B cell (primary cell): ENCODE results near the gene MESP2. TPM values are rescaled to one million over a fixed set of nuclear protein-coding genes. Genes with fewer than 3 reads are reported as not detected.

Experiments
- ATAC-seq: fragments of 200-7000 bp; cut with Tn5 transposase; one replicate; pipeline ENCODE4 v1.10.0; 2021; ENCODE audit warnings: low read depth, mild to moderate bottlenecking, moderate number of reproducible peaks, moderate library complexity
- CTCF ChIA-PET: fragments of 350-600 bp; sonication (Branson Sonifier 250); formaldehyde crosslinking; loops from one replicate; lab custom pipeline; 2021; ENCODE audit warnings: antibody characterized with exemption, inconsistent platforms; lab: Charles Lee
- POLR2A ChIA-PET: fragments of 350-600 bp; sonication (Branson Sonifier 250); formaldehyde crosslinking; loops from one replicate; lab custom pipeline; 2021; ENCODE audit warnings: antibody characterized with exemption; lab: Charles Lee
- DNase-seq: peaks from one replicate; pipeline ENCODE4 v3.0.0; 2013
- H2AFZ ChIP-seq: 2 replicates; pipeline ENCODE4 v1.6.1; 2012; ENCODE audit warnings: mild to moderate bottlenecking, low read depth, low read length; ENCODE audit not compliant: insufficient read depth, poor library complexity, severe bottlenecking
- H3K27ac ChIP-seq, 2 donors: 1 replicate in 1 of 2; 2 replicates in 1 of 2; pipeline ENCODE4 v1.5.1; 2012 to 2013; ENCODE audit warnings: low read length in 2 of 2, mild to moderate bottlenecking in 2 of 2, moderate library complexity in 1 of 2
- H3K27me3 ChIP-seq, 4 experiments: fragments of 200-600 bp in 1 of 4; sonication (generic) in 1 of 4; replicated peaks in 1 of 4; 1 replicate in 2 of 4; 2 replicates in 2 of 4; pipeline versions ENCODE4 v1.6.1 to v1.7.0; 2013 to 2016; ENCODE audit warnings: low read length in 3 of 4, mild to moderate bottlenecking in 2 of 4, mixed read lengths in 1 of 4, moderate library complexity in 1 of 4; ENCODE audit not compliant: insufficient read depth in 4 of 4, control insufficient read depth in 3 of 4; ENCODE audit errors: control extremely low read depth in 1 of 4
- H3K36me3 ChIP-seq, 2 experiments: replicated peaks in 1 of 2; 1 replicate in 1 of 2; 2 replicates in 1 of 2; pipeline versions ENCODE4 v1.6.1 to v1.7.1; 2013; ENCODE audit warnings: low read length in 1 of 2; ENCODE audit not compliant: insufficient read depth in 2 of 2, control insufficient read depth in 1 of 2; ENCODE audit errors: control extremely low read depth in 1 of 2, extremely low read depth in 1 of 2
- H3K4me1 ChIP-seq, 2 donors: fragments of 200-600 bp in 1 of 2; sonication (generic) in 1 of 2; 1 replicate in 1 of 2; 2 replicates in 1 of 2; pipeline versions ENCODE4 v1.5.1 to v1.6.1; 2013 to 2017; ENCODE audit warnings: low read length in 2 of 2; ENCODE audit not compliant: control insufficient read depth in 2 of 2, insufficient read depth in 2 of 2
- H3K4me2 ChIP-seq: replicated peaks from 2 replicates; pipeline ENCODE3; 2012; ENCODE audit warnings: mild to moderate bottlenecking, low read depth, low read length; ENCODE audit not compliant: poor library complexity, severe bottlenecking
- H3K4me3 ChIP-seq, 5 experiments: fragments of 200-600 bp in 1 of 5; sonication (generic) in 1 of 5; 1 replicate in 3 of 5; 2 replicates in 2 of 5; pipeline versions ENCODE4 v1.5.1 to v1.7.0; 2011 to 2016; ENCODE audit warnings: low read length in 4 of 5, mild to moderate bottlenecking in 4 of 5, low read depth in 2 of 5, control low read depth in 1 of 5, moderate library complexity in 1 of 5; ENCODE audit not compliant: insufficient read depth in 1 of 5; ENCODE audit errors: control extremely low read depth in 1 of 5, extremely low read depth in 1 of 5
- H3K79me2 ChIP-seq: fragments of 200-600 bp; sonication (generic); one replicate; pipeline ENCODE4 v1.6.0; 2016; ENCODE audit warnings: low read length; ENCODE audit not compliant: control insufficient read depth, insufficient read depth
- H3K9ac ChIP-seq: fragments of 200-600 bp; sonication (generic); 2 replicates; pipeline ENCODE4 v1.6.1; 2017; ENCODE audit warnings: mild to moderate bottlenecking, low read length, moderate library complexity
- H3K9me3 ChIP-seq, 3 donors: one replicate each; pipeline versions ENCODE4 v1.6.1 to v1.7.1; 2013; ENCODE audit warnings: low read length in 2 of 3; ENCODE audit not compliant: control insufficient read depth in 2 of 3, insufficient read depth in 1 of 3; ENCODE audit errors: control extremely low read depth in 1 of 3
- H4K20me1 ChIP-seq: 2 replicates; pipeline ENCODE4 v1.6.0; 2012; ENCODE audit warnings: mild to moderate bottlenecking, low read length; ENCODE audit not compliant: insufficient read depth, control insufficient read depth, poor library complexity, severe bottlenecking
- H3K27ac Mint-ChIP-seq: one replicate; pipeline ENCODE4 v1.8.0; 2021; ENCODE audit warnings: mixed read lengths
- H3K27me3 Mint-ChIP-seq: one replicate; pipeline ENCODE4 v1.8.0; 2021; ENCODE audit warnings: mixed read lengths
- H3K4me1 Mint-ChIP-seq: one replicate; pipeline ENCODE4 v1.8.0; 2021; ENCODE audit warnings: mixed read lengths
- H3K4me3 Mint-ChIP-seq: one replicate; pipeline ENCODE4 v1.8.0; 2021; ENCODE audit warnings: mixed read lengths
- H3K9me3 Mint-ChIP-seq: one replicate; pipeline ENCODE4 v1.8.0; 2022; ENCODE audit warnings: mixed read lengths; ENCODE audit not compliant: insufficient read depth
- CTCF ChIP-seq: fragments of 200-600 bp; IDR thresholded peaks from one replicate; pipeline ENCODE4 v1.8.0; 2022; ENCODE audit warnings: antibody characterized with exemption, mild to moderate bottlenecking
- EZH2 ChIP-seq: IDR thresholded peaks from 2 replicates; pipeline ENCODE4 v1.6.1; 2012; ENCODE audit warnings: borderline replicate concordance, low read depth, mild to moderate bottlenecking, moderate library complexity, low read length; ENCODE audit not compliant: insufficient read depth, poor library complexity, severe bottlenecking
- WGBS: methylation state at CpG from one replicate; pipeline ENCODE4 v1.1.5; 2013; ENCODE audit warnings: missing lambda C conversion rate; ENCODE audit not compliant: insufficient coverage; 5-methylcytosine and 5-hydroxymethylcytosine counted together
- intact Hi-C: fragments of 100-400 bp; cut with micrococcal nuclease; formaldehyde crosslinking; loops from one replicate; pipeline ENCODE4 v1.10.0; 2022
- polyA plus RNA-seq: library from polyadenylated mRNA; depleted of rRNA; stranded (reverse); fragments of >200 nt; gene quantifications from 2 replicates; pipeline ENCODE4 v1.2.3, GENCODE V29; 2012
- total RNA-seq, 2 donors: library from RNA; stranded (reverse); fragments of 120-200 nt in 1 of 2; gene quantifications; 1 replicate in 1 of 2; 2 replicates in 1 of 2; pipeline versions ENCODE4 v1.2.3 to v1.2.4, GENCODE V29; 2013 to 2022

MESP2 gene
- total and polyA plus RNA-seq, 2 donors (not counting 1 experiment from before 2014, with no cell fraction given) = not detected

- no peak overlapping the region for H3K9ac ChIP-seq
- intact Hi-C loops = no loop called here
- Mint-ChIP-seq H3K27ac (no peak overlapping the region), H3K9me3 (no peaks in the 10 kb centered on the region), H3K4me1 (peaks cover 6% of the 10 kb centered on the region), H3K4me3 (no peak overlapping the region), H3K27me3 (peaks cover 13% of the 10 kb centered on the region)
- no peaks in the 10 kb centered on the region for H3K36me3 ChIP-seq
- WGBS = 87% methylated on average over 4 of the region's 9 CpGs
- H3K4me1 ChIP-seq = peaks cover 9 to 10% of the 10 kb centered on the region in 2 donors
- H3K4me2 ChIP-seq = no peak overlapping the region
- H3K27ac ChIP-seq = no peak overlapping the region
- no peaks in the 10 kb centered on the region for H4K20me1 ChIP-seq
- H3K9me3 ChIP-seq = no peaks in the 10 kb centered on the region
- ATAC-seq = no peak
- ChIA-PET CTCF (no interaction called here), POLR2A (no interaction called here)
- DNase-seq = no peak
- no peak overlapping the region for H3K4me3 ChIP-seq
- peaks cover 0 to 8% (median 3%) of the 10 kb centered on the region in 4 experiments for H3K27me3 ChIP-seq
- no peak overlapping the region for H2AFZ ChIP-seq
- no peaks in the 10 kb centered on the region for H3K79me2 ChIP-seq
- TF ChIP-seq EZH2 (no peak), CTCF (no peak)
Observed at GRCh38 chr15:89746386-89746780, 29.7 kb upstream of the MESP2 start.

- H3K9ac ChIP-seq = no peak overlapping the region
- CTCF ChIA-PET = interaction anchor here (1.3 to 5.6 kb wide), 2 partner anchors 7 to 13 kb away, joined by 4 to 21 read pairs; no protein-coding TSS in a partner anchor
- ATAC-seq = no peak
Observed at GRCh38 chr15:89747708-89748682, 28.1 kb upstream of the MESP2 start.

More at GRCh38 chr15:89747708-89748682, 28.1 kb upstream of the MESP2 start:
- intact Hi-C loops = no loop called here
- Histone ChIP-seq H3K27ac (no peak overlapping the region), H2AFZ (no peak overlapping the region), H3K9me3 (no peaks in the 10 kb centered on the region), H3K4me3 (no peak overlapping the region), H3K4me2 (no peak overlapping the region), H3K4me1 (peaks cover 11 to 13% of the 10 kb centered on the region in 2 donors), H4K20me1 (no peaks in the 10 kb centered on the region), H3K36me3 (no peaks in the 10 kb centered on the region), H3K79me2 (no peaks in the 10 kb centered on the region), H3K27me3 (peaks cover 0 to 8% (median 3%) of the 10 kb centered on the region in 4 experiments)
- H3K27me3 Mint-ChIP-seq = peaks cover 13% of the 10 kb centered on the region
- WGBS = 88% methylated on average over 24 of the region's 28 CpGs
- no peak overlapping the region for H3K27ac Mint-ChIP-seq
- peaks cover 6% of the 10 kb centered on the region for H3K4me1 Mint-ChIP-seq
- no peak for TF ChIP-seq CTCF
- no peak for TF ChIP-seq EZH2
- DNase-seq = no peak
- H3K9me3 Mint-ChIP-seq = no peaks in the 10 kb centered on the region
- peak overlapping the region; percentile 84 for H3K4me3 Mint-ChIP-seq
- POLR2A ChIA-PET = no interaction called here
